BJ (cell line): ENCODE data around the gene SH3RF3. TPM values are rescaled to one million over a fixed set of nuclear protein-coding genes. Genes with fewer than 3 reads are reported as not detected.

Experiments used
- CTCF ChIA-PET: fragments of 350-600 bp; formaldehyde crosslinking; extraction: SDS; loops from one replicate; lab custom pipeline; 2021; ENCODE audit warnings: antibody characterized with exemption, inconsistent platforms; lab: Yijun Ruan, JAX
- POLR2A ChIA-PET: fragments of 300-600 bp; sonication (Branson Sonifier 250); formaldehyde crosslinking; extraction: SDS; loops from one replicate; lab custom pipeline; 2021; ENCODE audit warnings: antibody characterized with exemption; lab: Charles Lee
- DNase-seq: peaks from one replicate; pipeline ENCODE4 v3.0.0-alpha.2; 2011; ENCODE audit warnings: low read depth
- H3K27me3 ChIP-seq: 2 replicates; pipeline ENCODE4 v1.6.0; 2011; ENCODE audit warnings: low read length; ENCODE audit not compliant: control insufficient read depth, insufficient read depth
- H3K36me3 ChIP-seq: 2 replicates; pipeline ENCODE4 v1.5.1; 2011; ENCODE audit warnings: low read length; ENCODE audit not compliant: control insufficient read depth, insufficient read depth
- H3K4me3 ChIP-seq: 2 replicates; pipeline ENCODE4 v1.5.1; 2011; ENCODE audit warnings: low read depth, mild to moderate bottlenecking, control low read depth, low read length
- polyA plus RNA-seq: library from polyadenylated mRNA; depleted of rRNA; stranded (reverse); fragments of >200 nt; gene quantifications from 2 replicates; pipeline ENCODE4 v1.2.3, GENCODE V29; 2011
- TF ChIP-seq, protein P1 (sequence below): IDR thresholded peaks from 2 replicates; pipeline ENCODE4 v1.5.1; 2011; ENCODE audit warnings: low read depth, mild to moderate bottlenecking, control low read depth, inconsistent platforms, low read length, moderate library complexity; ENCODE audit not compliant: insufficient read depth

The SH3RF3 gene
- polyA plus RNA-seq, 1 experiment = 3.6 TPM

DNA sequence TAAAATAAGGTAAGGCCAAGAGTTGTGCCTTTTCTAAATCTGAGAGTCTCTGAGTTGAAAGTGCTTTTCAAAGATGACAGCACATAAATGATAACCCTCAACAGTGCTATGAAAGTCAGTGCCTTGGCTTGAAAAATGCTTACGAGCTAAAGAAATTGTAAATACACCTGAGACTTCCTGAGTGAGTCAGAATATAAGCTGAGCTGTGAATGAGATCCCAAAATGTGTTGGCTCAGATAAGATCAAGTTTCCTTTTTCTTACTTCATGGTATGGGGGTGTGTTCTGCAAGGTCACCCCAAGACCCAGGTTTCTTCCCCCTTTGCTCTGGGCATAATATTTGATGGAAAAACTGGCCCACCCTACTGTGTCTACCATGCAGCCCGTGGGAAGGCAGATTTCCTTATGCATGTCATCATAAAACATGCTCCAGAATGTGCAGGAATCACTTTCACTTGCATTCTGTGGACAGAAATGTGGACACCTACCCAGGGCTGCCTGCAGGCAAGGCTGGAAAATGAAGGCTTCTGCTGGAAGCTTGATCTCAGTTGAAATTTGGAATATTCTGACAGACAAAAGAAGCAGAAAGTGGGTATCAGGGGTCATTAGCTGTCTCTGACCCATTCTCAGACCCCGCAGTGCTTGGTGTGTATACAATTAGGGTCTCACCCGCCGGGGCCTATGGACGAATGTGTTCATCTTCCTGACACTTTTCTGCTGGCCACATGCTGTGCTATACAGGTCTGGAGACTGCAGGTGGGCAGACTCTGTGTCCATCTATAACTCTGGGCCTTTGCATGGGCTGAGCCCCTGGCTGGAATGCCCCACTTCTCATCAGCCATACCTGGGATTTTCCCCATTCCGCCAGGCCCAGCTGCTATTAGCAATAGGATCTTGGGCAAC is 212.6 kb downstream of the SH3RF3 start:
- ChIA-PET POLR2A (no interaction called here), CTCF (no interaction called here)
- Histone ChIP-seq H3K36me3 (no peaks in the 10 kb centered on the region), H3K27me3 (no peaks in the 10 kb centered on the region), H3K4me3 (no peak overlapping the region)
- DNase-seq = no peak
- TF ChIP-seq, protein P1, sequence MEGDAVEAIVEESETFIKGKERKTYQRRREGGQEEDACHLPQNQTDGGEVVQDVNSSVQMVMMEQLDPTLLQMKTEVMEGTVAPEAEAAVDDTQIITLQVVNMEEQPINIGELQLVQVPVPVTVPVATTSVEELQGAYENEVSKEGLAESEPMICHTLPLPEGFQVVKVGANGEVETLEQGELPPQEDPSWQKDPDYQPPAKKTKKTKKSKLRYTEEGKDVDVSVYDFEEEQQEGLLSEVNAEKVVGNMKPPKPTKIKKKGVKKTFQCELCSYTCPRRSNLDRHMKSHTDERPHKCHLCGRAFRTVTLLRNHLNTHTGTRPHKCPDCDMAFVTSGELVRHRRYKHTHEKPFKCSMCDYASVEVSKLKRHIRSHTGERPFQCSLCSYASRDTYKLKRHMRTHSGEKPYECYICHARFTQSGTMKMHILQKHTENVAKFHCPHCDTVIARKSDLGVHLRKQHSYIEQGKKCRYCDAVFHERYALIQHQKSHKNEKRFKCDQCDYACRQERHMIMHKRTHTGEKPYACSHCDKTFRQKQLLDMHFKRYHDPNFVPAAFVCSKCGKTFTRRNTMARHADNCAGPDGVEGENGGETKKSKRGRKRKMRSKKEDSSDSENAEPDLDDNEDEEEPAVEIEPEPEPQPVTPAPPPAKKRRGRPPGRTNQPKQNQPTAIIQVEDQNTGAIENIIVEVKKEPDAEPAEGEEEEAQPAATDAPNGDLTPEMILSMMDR = no peak

DNA sequence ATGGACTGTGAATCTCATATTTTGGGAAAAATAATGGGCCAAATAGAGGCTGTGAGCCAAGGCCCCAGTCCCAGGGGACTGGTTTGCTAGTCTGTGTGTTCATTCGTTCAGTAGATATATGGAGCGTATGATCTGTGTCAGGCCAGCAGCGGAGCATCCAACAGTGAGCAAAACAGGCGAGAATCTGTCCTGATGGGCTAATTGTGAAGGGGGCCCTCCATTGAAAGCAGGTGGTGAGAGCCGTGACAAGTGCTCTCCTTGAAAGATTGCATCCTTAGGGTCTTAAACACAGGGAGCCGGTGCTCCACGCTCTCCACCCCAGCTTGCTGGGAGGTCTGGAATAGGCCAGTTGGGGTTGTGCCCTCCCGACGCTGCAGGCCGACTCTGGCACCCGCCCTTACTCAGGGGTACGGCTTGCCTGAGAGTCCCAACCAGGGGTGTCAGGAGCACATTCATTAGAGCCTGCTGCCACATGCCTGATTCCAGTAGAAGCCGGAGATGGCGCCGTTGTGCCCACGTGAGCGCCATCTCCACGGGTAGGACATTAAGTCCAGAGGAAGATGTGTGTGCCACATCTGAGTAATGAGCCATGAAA is 213.3 kb downstream of the SH3RF3 start:
- no peak for DNase-seq
- no peaks in the 10 kb centered on the region for H3K36me3 ChIP-seq
- no peaks in the 10 kb centered on the region for H3K27me3 ChIP-seq
- ChIA-PET POLR2A (no interaction called here), CTCF (no interaction called here)
- H3K4me3 ChIP-seq = no peak overlapping the region
- TF ChIP-seq, protein P1 = no peak

DNA sequence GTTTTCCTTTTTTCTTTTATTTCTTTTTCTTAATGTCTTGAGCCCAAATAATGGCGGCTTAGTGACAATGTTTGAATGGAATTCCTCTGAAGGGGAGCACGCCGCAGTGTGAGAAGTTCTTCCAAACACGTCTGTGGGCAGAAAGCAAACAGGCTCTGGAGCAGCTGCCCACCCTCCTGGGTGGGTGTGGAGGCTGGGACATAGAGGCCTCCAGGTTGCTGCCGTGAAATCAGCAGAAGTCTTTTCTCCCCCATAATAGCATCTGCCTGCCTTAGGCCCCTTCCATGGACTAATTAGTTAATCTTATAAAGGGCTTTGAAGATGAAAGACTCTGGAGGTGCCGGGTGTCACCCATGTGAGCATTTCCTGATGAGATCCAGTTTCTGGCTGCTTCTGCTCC is 213.9 kb downstream of the SH3RF3 start:
- TF ChIP-seq, protein P1 = no peak
- DNase-seq = no peak
- H3K4me3 ChIP-seq = no peak overlapping the region
- H3K27me3 ChIP-seq = no peaks in the 10 kb centered on the region
- ChIA-PET CTCF (no interaction called here), POLR2A (no interaction called here)
- peaks cover 3% of the 10 kb centered on the region; the same call in 1 of the 2 replicates for H3K36me3 ChIP-seq

DNA sequence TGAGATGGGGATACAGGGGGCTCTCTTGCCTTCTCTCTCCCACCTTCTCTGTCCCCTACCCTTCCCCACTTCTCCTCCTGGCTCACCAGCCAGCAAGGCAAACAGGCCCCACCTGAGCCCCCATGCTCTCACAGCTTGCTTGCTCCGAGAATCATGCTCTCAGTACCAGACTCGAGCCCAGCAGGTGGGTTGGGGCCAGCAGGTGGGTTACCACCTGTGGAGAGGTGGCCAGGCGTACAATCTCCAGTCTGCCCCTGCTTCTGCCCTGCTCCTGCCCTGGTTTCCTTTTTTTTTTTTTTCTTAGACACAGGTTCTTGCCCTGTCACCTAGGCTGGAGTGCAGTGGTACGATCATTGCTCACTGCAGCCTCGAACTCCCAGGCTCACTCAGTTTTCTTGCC is 214.5 kb downstream of the SH3RF3 start:
- DNase-seq = no peak
- Histone ChIP-seq H3K36me3 (peaks cover 3% of the 10 kb centered on the region; the same call in 1 of the 2 replicates), H3K4me3 (no peak overlapping the region), H3K27me3 (no peaks in the 10 kb centered on the region)
- ChIA-PET POLR2A (no interaction called here), CTCF (no interaction called here)
- TF ChIP-seq, protein P1 = no peak

DNA sequence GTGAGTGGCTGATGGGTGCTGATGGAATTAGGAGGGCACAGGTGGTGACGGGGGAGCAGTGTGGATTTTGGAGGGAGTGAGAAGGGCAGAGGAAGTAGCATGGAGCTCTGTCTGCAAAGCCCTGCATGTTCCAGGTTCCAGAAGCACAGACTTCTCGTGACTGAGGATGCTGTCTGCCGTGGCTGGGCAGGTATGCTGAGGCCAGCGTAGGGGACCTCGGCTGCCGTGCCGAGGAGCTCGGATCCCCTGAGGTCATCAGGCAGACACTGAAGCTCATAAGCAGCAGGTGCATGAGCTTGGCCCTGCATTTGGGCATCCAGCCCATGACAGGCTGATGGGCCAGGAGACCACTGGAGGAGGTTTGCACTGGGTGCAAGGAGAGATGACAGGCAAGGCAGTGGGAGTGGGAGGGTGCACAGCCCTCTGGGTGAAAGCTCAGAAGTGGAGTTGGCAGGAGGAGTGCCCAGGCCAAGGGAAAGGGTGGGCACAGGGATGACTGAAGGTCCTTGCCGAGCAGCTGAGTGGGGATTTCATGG is 215.3 kb downstream of the SH3RF3 start:
- POLR2A ChIA-PET = no interaction called here
- DNase-seq = no peak
- Histone ChIP-seq H3K27me3 (no peaks in the 10 kb centered on the region), H3K4me3 (no peak overlapping the region), H3K36me3 (peaks cover 3% of the 10 kb centered on the region; the same call in 1 of the 2 replicates)
- CTCF ChIA-PET = no interaction called here
- TF ChIP-seq, protein P1 = no peak
